Naive thymus-derived CD4-positive, alpha-beta T cell (primary cell): ENCODE data around the gene AQP1. TPM values are rescaled to one million over a fixed set of nuclear protein-coding genes. Genes with fewer than 3 reads are reported as not detected.
A peak's percentile ranks its signal among the peaks of the same experiment; 100 is the strongest.

ENCODE experiments used
- ATAC-seq: fragments of 150-1000 bp; cut with Tn5 transposase; 2 replicates; pipeline ENCODE4 v1.10.0; 2021; ENCODE audit warnings: mild to moderate bottlenecking, moderate library complexity
- CTCF ChIA-PET: fragments of 350-600 bp; sonication (Branson Sonifier 250); formaldehyde crosslinking; loops from one replicate; lab custom pipeline; 2021; ENCODE audit warnings: antibody characterized with exemption; lab: Charles Lee
- POLR2A ChIA-PET: fragments of 350-600 bp; sonication (Branson Sonifier 250); formaldehyde crosslinking; loops from one replicate; lab custom pipeline; 2021; ENCODE audit warnings: antibody characterized with exemption, inconsistent platforms; lab: Charles Lee
- DNase-seq, 9 donors: peaks; one replicate each; pipeline versions ENCODE4 v3.0.0 to v3.0.0-alpha.2; 2020 to 2022; ENCODE audit warnings: mixed read lengths in 1 of 9
- H3K27ac ChIP-seq: one replicate; pipeline ENCODE4 v1.7.0; 2013; ENCODE audit warnings: mild to moderate bottlenecking, low read depth, low read length, moderate library complexity
- H3K27me3 ChIP-seq, 2 donors: one replicate each; pipeline ENCODE4 v1.7.0; 2013; ENCODE audit warnings: low read length in 2 of 2, mild to moderate bottlenecking in 2 of 2, moderate library complexity in 2 of 2; ENCODE audit not compliant: control insufficient read depth in 2 of 2, insufficient read depth in 2 of 2
- H3K36me3 ChIP-seq, 3 experiments: 1 replicate in 2 of 3; 2 replicates in 1 of 3; pipeline ENCODE4 v1.7.0; 2013; ENCODE audit warnings: low read length in 3 of 3, mild to moderate bottlenecking in 3 of 3, moderate library complexity in 1 of 3; ENCODE audit not compliant: insufficient read depth in 3 of 3, control insufficient read depth in 2 of 3
- H3K4me1 ChIP-seq, 2 donors: one replicate each; pipeline ENCODE4 v1.7.0; 2013; ENCODE audit warnings: low read length in 2 of 2, mild to moderate bottlenecking in 2 of 2, moderate library complexity in 1 of 2; ENCODE audit not compliant: control insufficient read depth in 2 of 2, insufficient read depth in 2 of 2
- H3K4me3 ChIP-seq: 2 replicates; pipeline ENCODE4 v1.7.0; 2013; ENCODE audit warnings: mild to moderate bottlenecking, low read length
- H3K9me3 ChIP-seq, 3 experiments: 1 replicate in 2 of 3; 2 replicates in 1 of 3; pipeline ENCODE4 v1.7.0; 2013; ENCODE audit warnings: low read length in 3 of 3; ENCODE audit not compliant: control insufficient read depth in 2 of 3
- H3K27ac Mint-ChIP-seq, 9 donors: one replicate each; pipeline ENCODE4 v1.8.0; 2020 to 2022; ENCODE audit warnings: mixed read lengths in 9 of 9, mild to moderate bottlenecking in 8 of 9, moderate library complexity in 5 of 9, inconsistent platforms in 2 of 9
- H3K27me3 Mint-ChIP-seq, 5 donors: one replicate each; pipeline ENCODE4 v1.8.0; 2021 to 2022; ENCODE audit warnings: mixed read lengths in 5 of 5, mild to moderate bottlenecking in 1 of 5
- H3K36me3 Mint-ChIP-seq, 5 donors: one replicate each; pipeline ENCODE4 v1.8.0; 2020 to 2022; ENCODE audit warnings: mixed read lengths in 5 of 5, mild to moderate bottlenecking in 3 of 5, inconsistent platforms in 1 of 5
- H3K4me1 Mint-ChIP-seq, 7 donors: one replicate each; pipeline ENCODE4 v1.8.0; 2020 to 2022; ENCODE audit warnings: mixed read lengths in 7 of 7, mild to moderate bottlenecking in 3 of 7, inconsistent platforms in 1 of 7
- H3K4me3 Mint-ChIP-seq, 10 donors: one replicate each; pipeline ENCODE4 v1.8.0; 2020 to 2022; ENCODE audit warnings: mild to moderate bottlenecking in 10 of 10, mixed read lengths in 10 of 10, moderate library complexity in 6 of 10, inconsistent platforms in 2 of 10
- H3K9me3 Mint-ChIP-seq, 11 donors: one replicate each; pipeline ENCODE4 v1.8.0; 2020 to 2022; ENCODE audit warnings: mixed read lengths in 11 of 11, mild to moderate bottlenecking in 4 of 11, inconsistent platforms in 1 of 11, moderate library complexity in 1 of 11
- intact Hi-C, 2 donors: fragments of 100-400 bp; cut with micrococcal nuclease; formaldehyde crosslinking; loops; one replicate each; pipeline ENCODE4 v1.15.1; 2023
- polyA plus RNA-seq, 2 donors: library from polyadenylated mRNA; unstranded; fragments of 300-500 nt; fragmentation: Illumina TruSeq; gene quantifications; one replicate each; pipeline ENCODE4 v1.2.3, GENCODE V29; 2021
- total RNA-seq, 6 experiments: library from RNA in 5 of 6; stranded (reverse) in 5 of 6; gene quantifications; 1 replicate in 5 of 6; 2 replicates in 1 of 6; pipeline ENCODE4 v1.2.3 and lab custom pipeline; 2021 to 2026

Gene AQP1
- total and polyA plus RNA-seq, 7 experiments from 2014 or later: 0.12 to 0.37 (median 0.16) TPM; not detected in 3

- peaks cover 0 to 10% (median 0%) of the 10 kb centered on the region in 7 donors for H3K4me1 Mint-ChIP-seq
- peaks cover 16 to 38% (median 24%) of the 10 kb centered on the region in 5 donors for H3K27me3 Mint-ChIP-seq
- no peaks in the 10 kb centered on the region for H3K36me3 Mint-ChIP-seq
- ATAC-seq (no peak), DNase-seq (no peak)
- intact Hi-C loops: no loop called here
- Histone ChIP-seq H3K9me3 (no peaks in the 10 kb centered on the region), H3K4me1 (no peaks in the 10 kb centered on the region), H3K27ac (no peak overlapping the region), H3K4me3 (no peak overlapping the region), H3K36me3 (no peaks in the 10 kb centered on the region), H3K27me3 (peaks cover 0 to 4% of the 10 kb centered on the region in 2 donors)
- POLR2A ChIA-PET: no interaction called here
- H3K27ac Mint-ChIP-seq: no peak overlapping the region
- peaks cover 0 to 2% (median 0%) of the 10 kb centered on the region in 11 donors for H3K9me3 Mint-ChIP-seq
- CTCF ChIA-PET: no interaction called here
- H3K4me3 Mint-ChIP-seq: no peak overlapping the region
Measured at GRCh38 chr7:30969604-30969970, 57.9 kb downstream of the AQP1 start.

- H3K4me1 ChIP-seq: no peaks in the 10 kb centered on the region
- ATAC-seq (no peak), DNase-seq (no peak)
- H3K4me3 ChIP-seq: no peak overlapping the region
- ChIA-PET CTCF (no interaction called here), POLR2A (no interaction called here)
- no peak overlapping the region for H3K4me3 Mint-ChIP-seq
- H3K9me3 Mint-ChIP-seq: peaks cover 0 to 2% (median 0%) of the 10 kb centered on the region in 11 donors
- intact Hi-C loops: no loop called here
- H3K27ac ChIP-seq: no peak overlapping the region
- no peaks in the 10 kb centered on the region for H3K9me3 ChIP-seq
- peaks cover 0 to 4% of the 10 kb centered on the region in 2 donors for H3K27me3 ChIP-seq
- no peaks in the 10 kb centered on the region for H3K36me3 Mint-ChIP-seq
- peaks cover 16 to 34% (median 24%) of the 10 kb centered on the region in 5 donors for H3K27me3 Mint-ChIP-seq
- H3K4me1 Mint-ChIP-seq: peaks cover 0 to 15% (median 0%) of the 10 kb centered on the region in 7 donors
- H3K27ac Mint-ChIP-seq: no peak overlapping the region
- no peaks in the 10 kb centered on the region for H3K36me3 ChIP-seq
Measured at GRCh38 chr7:30970074-30970473, 58.4 kb downstream of the AQP1 start.

DNA sequence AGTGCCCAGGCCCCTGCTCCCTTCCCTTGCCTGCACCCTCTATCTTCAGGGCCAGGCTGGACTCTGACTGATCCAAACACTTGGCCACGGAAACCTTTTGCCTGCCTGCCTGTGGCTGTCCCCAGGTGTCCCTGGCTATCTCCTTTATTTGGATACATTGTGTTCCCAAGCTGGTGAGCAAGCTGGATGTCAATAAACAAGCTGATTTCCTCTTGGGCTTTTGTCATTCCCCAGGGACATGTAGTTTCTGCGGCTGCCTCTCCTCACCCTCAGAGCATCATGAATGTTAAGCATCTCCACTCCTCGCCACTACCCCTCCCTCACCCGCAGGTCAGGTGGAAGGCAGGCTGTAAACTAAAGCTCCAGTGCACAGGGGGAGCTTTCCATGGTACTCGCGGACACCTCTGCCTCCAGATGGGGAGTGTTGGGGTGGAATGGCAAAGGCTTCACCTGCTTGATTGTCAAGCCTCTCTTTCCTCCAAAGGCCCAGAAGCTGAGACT lies 59.0 kb downstream of the AQP1 start:
- Histone ChIP-seq H3K4me3 (no peak overlapping the region), H3K27ac (no peak overlapping the region), H3K27me3 (peaks cover 0 to 4% of the 10 kb centered on the region in 2 donors), H3K4me1 (no peaks in the 10 kb centered on the region), H3K9me3 (no peaks in the 10 kb centered on the region), H3K36me3 (no peaks in the 10 kb centered on the region)
- peaks cover 0 to 2% (median 0%) of the 10 kb centered on the region in 11 donors for H3K9me3 Mint-ChIP-seq
- ATAC-seq: no peak
- H3K4me1 Mint-ChIP-seq: peaks cover 0 to 15% (median 0%) of the 10 kb centered on the region in 7 donors
- no peaks in the 10 kb centered on the region for H3K36me3 Mint-ChIP-seq
- peaks cover 16 to 35% (median 24%) of the 10 kb centered on the region in 5 donors for H3K27me3 Mint-ChIP-seq
- POLR2A ChIA-PET: no interaction called here
- DNase-seq: no peak
- intact Hi-C loops: no loop called here
- no peak overlapping the region for H3K4me3 Mint-ChIP-seq
- no peak overlapping the region for H3K27ac Mint-ChIP-seq
- CTCF ChIA-PET: no interaction called here

GRCh38 chr7:30971440-30971839 lies 59.8 kb downstream of the AQP1 start:
- Mint-ChIP-seq H3K36me3 (no peaks in the 10 kb centered on the region), H3K4me1 (peaks cover 0 to 15% (median 0%) of the 10 kb centered on the region in 7 donors), H3K9me3 (peaks cover 0 to 2% (median 0%) of the 10 kb centered on the region in 11 donors), H3K27ac (no peak overlapping the region), H3K4me3 (no peak overlapping the region), H3K27me3 (peaks cover 16 to 37% (median 28%) of the 10 kb centered on the region in 5 donors)
- Histone ChIP-seq H3K27me3 (peaks cover 0 to 4% of the 10 kb centered on the region in 2 donors), H3K27ac (no peak overlapping the region), H3K9me3 (no peaks in the 10 kb centered on the region), H3K36me3 (no peaks in the 10 kb centered on the region), H3K4me3 (no peak overlapping the region), H3K4me1 (no peaks in the 10 kb centered on the region)
- ATAC-seq: no peak
- POLR2A ChIA-PET: no interaction called here
- no peak for DNase-seq
- CTCF ChIA-PET: no interaction called here
- intact Hi-C loops: no loop called here

GRCh38 chr7:30971840-30972563 lies 60.3 kb downstream of the AQP1 start:
- Mint-ChIP-seq H3K4me1 (peaks cover 0 to 15% (median 0%) of the 10 kb centered on the region in 7 donors), H3K36me3 (no peaks in the 10 kb centered on the region), H3K4me3 (no peak overlapping the region), H3K27ac (no peak overlapping the region), H3K9me3 (peaks cover 0 to 2% (median 0%) of the 10 kb centered on the region in 11 donors), H3K27me3 (peaks cover 16 to 37% (median 33%) of the 10 kb centered on the region in 5 donors)
- H3K36me3 ChIP-seq: no peaks in the 10 kb centered on the region
- intact Hi-C loops: no loop called here
- no peak overlapping the region for H3K4me3 ChIP-seq
- no peak overlapping the region for H3K27ac ChIP-seq
- ATAC-seq (no peak), DNase-seq (no peak)
- peaks cover 0 to 4% of the 10 kb centered on the region in 2 donors for H3K27me3 ChIP-seq
- H3K4me1 ChIP-seq: no peaks in the 10 kb centered on the region
- ChIA-PET POLR2A (no interaction called here), CTCF (no interaction called here)
- no peaks in the 10 kb centered on the region for H3K9me3 ChIP-seq

GRCh38 chr7:30973292-30973691 lies 61.6 kb downstream of the AQP1 start:
- Mint-ChIP-seq H3K4me1 (peaks cover 0 to 15% (median 0%) of the 10 kb centered on the region in 7 donors), H3K27ac (peak overlapping the region in 1 of 9 donors; percentile 12), H3K27me3 (peaks cover 17 to 38% (median 23%) of the 10 kb centered on the region in 5 donors), H3K36me3 (no peaks in the 10 kb centered on the region), H3K4me3 (no peak overlapping the region), H3K9me3 (no peaks in the 10 kb centered on the region)
- H3K27me3 ChIP-seq: peaks cover 0 to 4% of the 10 kb centered on the region in 2 donors
- no peak overlapping the region for H3K4me3 ChIP-seq
- ATAC-seq (no peak), DNase-seq (no peak)
- H3K36me3 ChIP-seq: no peaks in the 10 kb centered on the region
- ChIA-PET POLR2A (no interaction called here), CTCF (interaction anchor here (0.9 kb wide), 2 partner anchors 15 to 172 kb away, joined by 3 read pairs; no protein-coding TSS in a partner anchor)
- no peak overlapping the region for H3K27ac ChIP-seq
- H3K9me3 ChIP-seq: no peaks in the 10 kb centered on the region
- H3K4me1 ChIP-seq: no peaks in the 10 kb centered on the region
- intact Hi-C loops: no loop called here
